ENCODE measurements around the gene TYK2. TPM values are rescaled to one million over a fixed set of nuclear protein-coding genes. Genes with fewer than 3 reads are reported as not detected.

The TYK2 gene
- total RNA-seq, 1 donor from 2014 or later, result 131 TPM

- no peaks in the 10 kb centered on the region for H3K4me1 Mint-ChIP-seq (ENCODE audit: unreplicated experiment)
- no peaks in the 10 kb centered on the region for H3K9me3 Mint-ChIP-seq
- no peak for DNase-seq (ENCODE audit: extremely low spot score, unreplicated experiment)
- H3K36me3 Mint-ChIP-seq, result peaks cover 19% of the 10 kb centered on the region
- H3K27me3 Mint-ChIP-seq, result no peaks in the 10 kb centered on the region
- no peak overlapping the region for H3K27ac Mint-ChIP-seq
- TF ChIP-seq, protein P1, sequence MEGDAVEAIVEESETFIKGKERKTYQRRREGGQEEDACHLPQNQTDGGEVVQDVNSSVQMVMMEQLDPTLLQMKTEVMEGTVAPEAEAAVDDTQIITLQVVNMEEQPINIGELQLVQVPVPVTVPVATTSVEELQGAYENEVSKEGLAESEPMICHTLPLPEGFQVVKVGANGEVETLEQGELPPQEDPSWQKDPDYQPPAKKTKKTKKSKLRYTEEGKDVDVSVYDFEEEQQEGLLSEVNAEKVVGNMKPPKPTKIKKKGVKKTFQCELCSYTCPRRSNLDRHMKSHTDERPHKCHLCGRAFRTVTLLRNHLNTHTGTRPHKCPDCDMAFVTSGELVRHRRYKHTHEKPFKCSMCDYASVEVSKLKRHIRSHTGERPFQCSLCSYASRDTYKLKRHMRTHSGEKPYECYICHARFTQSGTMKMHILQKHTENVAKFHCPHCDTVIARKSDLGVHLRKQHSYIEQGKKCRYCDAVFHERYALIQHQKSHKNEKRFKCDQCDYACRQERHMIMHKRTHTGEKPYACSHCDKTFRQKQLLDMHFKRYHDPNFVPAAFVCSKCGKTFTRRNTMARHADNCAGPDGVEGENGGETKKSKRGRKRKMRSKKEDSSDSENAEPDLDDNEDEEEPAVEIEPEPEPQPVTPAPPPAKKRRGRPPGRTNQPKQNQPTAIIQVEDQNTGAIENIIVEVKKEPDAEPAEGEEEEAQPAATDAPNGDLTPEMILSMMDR (conservative IDR thresholded peaks at IDR 0.05), result no peak
- no peak overlapping the region for H3K4me3 Mint-ChIP-seq
Observed at GRCh38 chr19:10365518-10365917, 14.9 kb downstream of the TYK2 start.

DNA sequence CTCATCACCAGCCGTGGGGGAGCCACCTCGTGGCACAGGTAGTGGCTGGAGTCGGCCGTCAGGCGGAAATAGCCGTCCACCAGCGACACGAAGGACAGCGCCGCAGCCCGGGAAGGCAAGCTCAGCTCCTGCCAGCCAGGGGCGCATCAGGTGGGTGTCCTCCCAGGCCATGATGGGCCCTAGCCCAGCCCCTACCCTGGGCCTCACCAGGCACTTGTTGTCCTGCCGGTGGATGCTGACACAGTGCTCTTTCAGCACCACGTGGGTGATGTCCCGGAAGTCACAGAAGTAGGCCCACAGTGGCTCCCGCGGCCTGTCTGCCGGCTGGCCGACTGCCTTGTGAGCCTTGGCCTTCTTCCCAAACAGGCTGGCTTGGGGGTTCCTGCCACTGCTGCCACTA lies 15.7 kb downstream of the TYK2 start:
- Mint-ChIP-seq H3K4me3 (no peak overlapping the region), H3K9me3 (no peaks in the 10 kb centered on the region), H3K36me3 (peaks cover 19% of the 10 kb centered on the region), H3K27me3 (no peaks in the 10 kb centered on the region), H3K4me1 (ENCODE audit: unreplicated experiment) (no peaks in the 10 kb centered on the region), H3K27ac (no peak overlapping the region)
- no peak for DNase-seq (ENCODE audit: extremely low spot score, unreplicated experiment)
- TF ChIP-seq, protein P1 (conservative IDR thresholded peaks at IDR 0.05), result no peak

GRCh38 chr19:10363789-10364281 lies 16.5 kb downstream of the TYK2 start:
- DNase-seq (ENCODE audit: extremely low spot score, unreplicated experiment), result no peak
- no peaks in the 10 kb centered on the region for H3K4me1 Mint-ChIP-seq (ENCODE audit: unreplicated experiment)
- peaks cover 14% of the 10 kb centered on the region for H3K36me3 Mint-ChIP-seq
- H3K27ac Mint-ChIP-seq, result no peak overlapping the region
- no peaks in the 10 kb centered on the region for H3K9me3 Mint-ChIP-seq
- TF ChIP-seq, protein P1 (conservative IDR thresholded peaks at IDR 0.05), result no peak
- H3K27me3 Mint-ChIP-seq, result no peaks in the 10 kb centered on the region
- H3K4me3 Mint-ChIP-seq, result no peak overlapping the region

- TF ChIP-seq, protein P1 (conservative IDR thresholded peaks at IDR 0.05), result no peak
- no peaks in the 10 kb centered on the region for H3K9me3 Mint-ChIP-seq
- DNase-seq (ENCODE audit: extremely low spot score, unreplicated experiment), result no peak
- H3K4me1 Mint-ChIP-seq (ENCODE audit: unreplicated experiment), result no peaks in the 10 kb centered on the region
- peaks cover 14% of the 10 kb centered on the region for H3K36me3 Mint-ChIP-seq
- no peak overlapping the region for H3K27ac Mint-ChIP-seq
- H3K4me3 Mint-ChIP-seq, result no peak overlapping the region
- no peaks in the 10 kb centered on the region for H3K27me3 Mint-ChIP-seq
Observed at GRCh38 chr19:10362259-10362658, 18.1 kb downstream of the TYK2 start.

GRCh38 chr19:10361569-10362011 lies 18.8 kb downstream of the TYK2 start:
- TF ChIP-seq, protein P1 (conservative IDR thresholded peaks at IDR 0.05), result no peak
- DNase-seq (ENCODE audit: extremely low spot score, unreplicated experiment), result no peak
- Mint-ChIP-seq H3K9me3 (no peaks in the 10 kb centered on the region), H3K4me3 (no peak overlapping the region), H3K27me3 (no peaks in the 10 kb centered on the region), H3K4me1 (ENCODE audit: unreplicated experiment) (no peaks in the 10 kb centered on the region), H3K36me3 (peaks cover 14% of the 10 kb centered on the region), H3K27ac (no peak overlapping the region)

- DNase-seq (ENCODE audit: extremely low spot score, unreplicated experiment), result no peak
- TF ChIP-seq, protein P1 (conservative IDR thresholded peaks at IDR 0.05), result no peak
- H3K9me3 Mint-ChIP-seq, result no peaks in the 10 kb centered on the region
- peaks cover 14% of the 10 kb centered on the region for H3K36me3 Mint-ChIP-seq
- H3K4me1 Mint-ChIP-seq (ENCODE audit: unreplicated experiment), result peaks cover 13% of the 10 kb centered on the region
- H3K27ac Mint-ChIP-seq, result no peak overlapping the region
- H3K27me3 Mint-ChIP-seq, result no peaks in the 10 kb centered on the region
- H3K4me3 Mint-ChIP-seq, result no peak overlapping the region
Observed at GRCh38 chr19:10356431-10356830, 23.9 kb downstream of the TYK2 start.

All from type B pancreatic cell (in vitro differentiated cells).